Lower lobe of right lung (tissue), 2 donors: Measurements from ENCODE around the gene ANKS3. TPM values are rescaled to one million over a fixed set of nuclear protein-coding genes. Genes with fewer than 3 reads are reported as not detected.

Experiments used
- ATAC-seq, 2 donors: fragments of 200-7000 bp; cut with Tn5 transposase; one replicate each; pipeline ENCODE4 v1.9.1; 2020 to 2022; ENCODE audit warnings: mild to moderate bottlenecking in 2 of 2, moderate library complexity in 2 of 2
- DNase-seq: peaks from one replicate; pipeline ENCODE4 v3.0.0-alpha.2; 2020
- H3K27ac ChIP-seq: fragments of 200-600 bp; one replicate; pipeline ENCODE4 v1.8.0; 2022
- H3K27me3 ChIP-seq: fragments of 200-600 bp; one replicate; pipeline ENCODE4 v1.8.0; 2022; ENCODE audit warnings: low read depth
- H3K36me3 ChIP-seq: fragments of 200-600 bp; one replicate; pipeline ENCODE4 v1.8.0; 2022; ENCODE audit warnings: mild to moderate bottlenecking
- H3K4me1 ChIP-seq: fragments of 200-600 bp; one replicate; pipeline ENCODE4 v1.8.0; 2022
- H3K4me3 ChIP-seq: fragments of 200-600 bp; one replicate; pipeline ENCODE4 v1.8.0; 2022; ENCODE audit warnings: mild to moderate bottlenecking
- H3K9me3 ChIP-seq: fragments of 200-600 bp; one replicate; pipeline ENCODE4 v1.8.0; 2022
- CTCF ChIP-seq: fragments of 200-600 bp; IDR thresholded peaks from one replicate; pipeline ENCODE4 v1.8.0; 2022; ENCODE audit warnings: antibody characterized with exemption, mild to moderate bottlenecking
- intact Hi-C: fragments of 100-400 bp; cut with DNase I; formaldehyde crosslinking; loops from one replicate; pipeline ENCODE4 v1.11.0; 2022
- total RNA-seq: library from RNA; stranded (reverse); fragmentation: NEBNext Ultra II Directional; extraction: Animal tissue kit (Norgen Biotek cat#: 25700); gene quantifications from one replicate; pipeline ENCODE4 v1.2.1, GENCODE V29; 2021
- donor health status: DM: no; HTN: yes; CAD: no; lungs with severe emphysema.

Gene ANKS3
- total RNA-seq, 1 donor from 2014 or later: 20.6 TPM

- no peak for TF ChIP-seq CTCF
- Histone ChIP-seq H3K36me3 (peaks cover 41% of the 10 kb centered on the region), H3K4me3 (peak overlapping the region; percentile 96), H3K27me3 (no peaks in the 10 kb centered on the region), H3K4me1 (peaks cover 34% of the 10 kb centered on the region), H3K9me3 (no peaks in the 10 kb centered on the region), H3K27ac (peak overlapping the region; percentile 92)
- DNase-seq: no peak
- ATAC-seq: no peak
- intact Hi-C loops: no loop called here
Observed at GRCh38 chr16:4765511-4766474, 31.7 kb upstream of the ANKS3 start.

GRCh38 chr16:4763791-4764190, 29.7 kb upstream of the ANKS3 start:
- ATAC-seq (no peak), DNase-seq (no peak)
- no peak overlapping the region for H3K27ac ChIP-seq
- intact Hi-C loops: no loop called here
- H3K4me1 ChIP-seq: peaks cover 28% of the 10 kb centered on the region
- peaks cover 61% of the 10 kb centered on the region for H3K36me3 ChIP-seq
- TF ChIP-seq CTCF: no peak
- H3K4me3 ChIP-seq: no peak overlapping the region
- no peaks in the 10 kb centered on the region for H3K27me3 ChIP-seq
- H3K9me3 ChIP-seq: no peaks in the 10 kb centered on the region

GRCh38 chr16:4762205-4762604, 28.1 kb upstream of the ANKS3 start:
- no peaks in the 10 kb centered on the region for H3K9me3 ChIP-seq
- peaks cover 77% of the 10 kb centered on the region for H3K36me3 ChIP-seq
- no peak for TF ChIP-seq CTCF
- intact Hi-C loops: no loop called here
- no peak overlapping the region for H3K27ac ChIP-seq
- no peak overlapping the region for H3K4me3 ChIP-seq
- peaks cover 17% of the 10 kb centered on the region for H3K4me1 ChIP-seq
- H3K27me3 ChIP-seq: no peaks in the 10 kb centered on the region
- ATAC-seq: no peak
- DNase-seq: no peak

GRCh38 chr16:4760221-4760910, 26.3 kb upstream of the ANKS3 start:
- Histone ChIP-seq H3K4me3 (no peak overlapping the region), H3K36me3 (peaks cover 91% of the 10 kb centered on the region), H3K27ac (no peak overlapping the region), H3K9me3 (no peaks in the 10 kb centered on the region), H3K4me1 (peaks cover 6% of the 10 kb centered on the region), H3K27me3 (no peaks in the 10 kb centered on the region)
- no peak for TF ChIP-seq CTCF
- no peak for DNase-seq
- intact Hi-C loops: no loop called here
- ATAC-seq: no peak

- Histone ChIP-seq H3K27me3 (no peaks in the 10 kb centered on the region), H3K36me3 (peaks cover 99% of the 10 kb centered on the region), H3K4me1 (no peaks in the 10 kb centered on the region), H3K9me3 (no peaks in the 10 kb centered on the region), H3K27ac (no peak overlapping the region), H3K4me3 (no peak overlapping the region)
- TF ChIP-seq CTCF: no peak
- intact Hi-C loops: no loop called here
- DNase-seq: no peak
- ATAC-seq: no peak
Observed at GRCh38 chr16:4755687-4756086, 21.6 kb upstream of the ANKS3 start.
